ENCODE measurements around the gene SREBF2. TPM values are rescaled to one million over a fixed set of nuclear protein-coding genes. Genes with fewer than 3 reads are reported as not detected.
A peak's percentile ranks its signal among the peaks of the same experiment; 100 is the strongest.

The SREBF2 gene
- total RNA-seq, 1 donor from 2014 or later = 129 TPM

- TF ChIP-seq, protein P1, sequence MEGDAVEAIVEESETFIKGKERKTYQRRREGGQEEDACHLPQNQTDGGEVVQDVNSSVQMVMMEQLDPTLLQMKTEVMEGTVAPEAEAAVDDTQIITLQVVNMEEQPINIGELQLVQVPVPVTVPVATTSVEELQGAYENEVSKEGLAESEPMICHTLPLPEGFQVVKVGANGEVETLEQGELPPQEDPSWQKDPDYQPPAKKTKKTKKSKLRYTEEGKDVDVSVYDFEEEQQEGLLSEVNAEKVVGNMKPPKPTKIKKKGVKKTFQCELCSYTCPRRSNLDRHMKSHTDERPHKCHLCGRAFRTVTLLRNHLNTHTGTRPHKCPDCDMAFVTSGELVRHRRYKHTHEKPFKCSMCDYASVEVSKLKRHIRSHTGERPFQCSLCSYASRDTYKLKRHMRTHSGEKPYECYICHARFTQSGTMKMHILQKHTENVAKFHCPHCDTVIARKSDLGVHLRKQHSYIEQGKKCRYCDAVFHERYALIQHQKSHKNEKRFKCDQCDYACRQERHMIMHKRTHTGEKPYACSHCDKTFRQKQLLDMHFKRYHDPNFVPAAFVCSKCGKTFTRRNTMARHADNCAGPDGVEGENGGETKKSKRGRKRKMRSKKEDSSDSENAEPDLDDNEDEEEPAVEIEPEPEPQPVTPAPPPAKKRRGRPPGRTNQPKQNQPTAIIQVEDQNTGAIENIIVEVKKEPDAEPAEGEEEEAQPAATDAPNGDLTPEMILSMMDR (IDR thresholded peaks at IDR 0.05; ENCODE audit: unreplicated experiment) = no peak
- Mint-ChIP-seq H3K27ac (no peak overlapping the region), H3K4me1 (peaks cover 6% of the 10 kb centered on the region), H3K27me3 (ENCODE audit: low read depth) (peaks cover 64% of the 10 kb centered on the region), H3K9me3 (no peaks in the 10 kb centered on the region), H3K4me3 (peak overlapping the region; percentile 37), H3K36me3 (no peaks in the 10 kb centered on the region)
- no peak for DNase-seq (ENCODE audit: low spot score in 2 of 2, unreplicated experiment in 2 of 2)
These were observed 86.7 kb downstream of the SREBF2 start for GRCh38 chr22:41919357-41920224.

DNA sequence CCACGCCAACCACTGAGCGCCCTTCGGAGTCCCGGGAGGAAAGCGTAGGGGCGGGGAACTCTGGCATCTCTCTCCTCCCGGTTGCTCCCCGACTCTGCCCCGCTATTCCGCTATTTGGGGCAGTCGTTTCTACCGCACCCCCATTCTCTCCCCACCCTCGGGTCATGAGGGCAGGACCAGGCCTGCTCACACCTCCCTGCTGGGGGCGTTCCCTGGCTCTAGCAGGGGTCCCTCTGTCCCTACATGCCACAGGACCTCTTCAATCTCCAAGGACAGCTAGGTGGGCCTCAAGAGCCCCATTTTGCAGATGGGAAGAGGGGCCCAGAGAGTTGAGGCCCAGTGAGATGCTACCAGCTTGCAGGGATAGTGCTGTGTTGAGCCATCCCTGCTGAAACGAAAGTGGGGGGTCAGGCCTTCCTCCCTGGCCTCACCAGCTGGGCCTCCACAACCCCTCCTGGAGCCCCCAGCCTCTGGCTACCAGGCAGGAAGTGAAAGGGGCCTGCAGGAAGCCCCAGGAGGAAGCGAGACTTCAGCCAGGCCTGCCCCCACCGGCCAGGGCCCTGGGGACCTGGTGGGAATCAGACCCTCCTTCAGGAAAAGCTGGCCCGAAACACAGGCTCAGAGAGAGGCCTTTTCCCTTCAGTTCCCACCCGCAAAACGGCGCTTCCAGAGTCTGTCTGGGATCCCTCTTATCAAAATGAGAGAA is 87.5 kb downstream of the SREBF2 start:
- Mint-ChIP-seq H3K4me3 (peak overlapping the region; percentile 54), H3K27me3 (ENCODE audit: low read depth) (peaks cover 66% of the 10 kb centered on the region)

DNA sequence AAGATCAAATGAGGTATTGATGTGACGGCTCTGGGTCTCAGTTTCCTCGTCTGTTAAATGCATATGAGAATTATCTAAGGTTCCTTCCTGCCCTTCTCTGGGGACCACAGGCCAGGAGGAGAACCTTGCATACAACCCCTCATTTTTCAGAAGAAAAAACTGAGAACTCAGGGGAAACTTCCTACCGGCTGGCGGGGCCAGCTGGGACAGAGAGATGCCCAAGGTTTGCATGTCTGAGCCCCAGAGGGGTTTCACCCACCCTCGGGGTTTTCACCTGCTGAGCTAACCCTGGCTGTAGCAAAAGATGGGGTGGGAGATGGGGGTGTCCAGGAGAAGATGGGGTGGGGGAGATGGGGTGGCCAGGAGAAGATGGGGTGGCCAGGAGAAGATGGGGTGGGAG is 89.4 kb downstream of the SREBF2 start:
- peaks cover 9% of the 10 kb centered on the region for H3K4me1 Mint-ChIP-seq
- no peaks in the 10 kb centered on the region for H3K9me3 Mint-ChIP-seq
- no peak for DNase-seq (ENCODE audit: low spot score in 2 of 2, unreplicated experiment in 2 of 2)
- TF ChIP-seq, protein P1 (IDR thresholded peaks at IDR 0.05; ENCODE audit: unreplicated experiment) = no peak
- peaks cover 59% of the 10 kb centered on the region for H3K27me3 Mint-ChIP-seq (ENCODE audit: low read depth)
- H3K27ac Mint-ChIP-seq = no peak overlapping the region
- no peaks in the 10 kb centered on the region for H3K36me3 Mint-ChIP-seq
- H3K4me3 Mint-ChIP-seq = no peak overlapping the region

More for the DNA sequence above, 87.5 kb downstream of the SREBF2 start:
- TF ChIP-seq, protein P1 (IDR thresholded peaks at IDR 0.05; ENCODE audit: unreplicated experiment) = no peak
- Mint-ChIP-seq H3K9me3 (no peaks in the 10 kb centered on the region), H3K36me3 (no peaks in the 10 kb centered on the region), H3K4me1 (peaks cover 6% of the 10 kb centered on the region), H3K27ac (no peak overlapping the region)
- DNase-seq (ENCODE audit: low spot score in 2 of 2, unreplicated experiment in 2 of 2) = no peak

- TF ChIP-seq, protein P1 (IDR thresholded peaks at IDR 0.05; ENCODE audit: unreplicated experiment) = no peak
- Mint-ChIP-seq H3K27ac (no peak overlapping the region), H3K9me3 (no peaks in the 10 kb centered on the region), H3K36me3 (no peaks in the 10 kb centered on the region), H3K27me3 (ENCODE audit: low read depth) (peaks cover 59% of the 10 kb centered on the region), H3K4me1 (peaks cover 13% of the 10 kb centered on the region), H3K4me3 (no peak overlapping the region)
- DNase-seq (ENCODE audit: low spot score in 2 of 2, unreplicated experiment in 2 of 2) = no peak
These were observed 90.2 kb downstream of the SREBF2 start for GRCh38 chr22:41922940-41923594.

DNA sequence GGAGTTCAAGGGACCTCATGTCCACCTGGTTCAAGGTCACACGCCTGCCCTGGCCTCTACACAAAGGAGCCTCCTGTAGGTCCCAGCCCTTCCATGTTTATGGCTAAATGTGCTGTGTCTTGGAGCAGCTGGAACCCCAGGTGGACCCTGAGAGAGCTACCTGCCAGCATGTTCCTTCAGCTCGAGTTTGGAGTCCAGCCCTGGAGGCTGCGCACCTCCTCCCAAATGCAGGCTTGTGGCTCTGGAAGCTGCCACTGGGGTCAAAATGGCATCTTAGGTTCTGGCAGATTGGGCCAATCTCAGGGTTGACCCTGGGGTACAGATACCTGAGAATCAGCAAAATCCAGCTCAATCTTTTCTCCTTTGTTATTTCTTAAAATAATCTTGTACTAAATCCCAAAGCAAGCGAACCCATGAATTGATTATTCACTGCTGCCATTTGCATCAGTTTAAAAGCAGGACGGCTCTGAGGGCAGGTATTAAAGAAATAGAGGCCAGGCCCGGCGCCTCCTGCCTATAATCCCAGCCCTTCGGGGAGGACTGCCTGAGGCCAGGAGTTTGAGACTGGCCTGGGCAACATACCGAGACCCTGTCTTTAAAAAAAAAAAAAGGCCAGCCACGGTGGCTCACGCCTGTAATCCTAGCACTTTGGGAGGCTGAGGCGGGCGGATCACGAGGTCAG is 90.8 kb downstream of the SREBF2 start:
- no peak overlapping the region for H3K4me3 Mint-ChIP-seq
- peaks cover 56% of the 10 kb centered on the region for H3K27me3 Mint-ChIP-seq (ENCODE audit: low read depth)
- no peak overlapping the region for H3K27ac Mint-ChIP-seq
- no peaks in the 10 kb centered on the region for H3K9me3 Mint-ChIP-seq
- DNase-seq (ENCODE audit: low spot score in 2 of 2, unreplicated experiment in 2 of 2) = no peak
- peaks cover 13% of the 10 kb centered on the region for H3K4me1 Mint-ChIP-seq
- TF ChIP-seq, protein P1 (IDR thresholded peaks at IDR 0.05; ENCODE audit: unreplicated experiment) = no peak
- no peaks in the 10 kb centered on the region for H3K36me3 Mint-ChIP-seq
